HG03575 (cell line): ENCODE measurements around the gene MAPKAP1.

Experiments used
- ATAC-seq: cut with Tn5 transposase; IDR thresholded peaks from one replicate; pipeline ENCODE4 v1.9.1; 2021; ENCODE audit not compliant: unreplicated experiment, insufficient number of reproducible peaks, low FRiP score; ENCODE audit errors: extremely low read depth

Gene MAPKAP1

DNA sequence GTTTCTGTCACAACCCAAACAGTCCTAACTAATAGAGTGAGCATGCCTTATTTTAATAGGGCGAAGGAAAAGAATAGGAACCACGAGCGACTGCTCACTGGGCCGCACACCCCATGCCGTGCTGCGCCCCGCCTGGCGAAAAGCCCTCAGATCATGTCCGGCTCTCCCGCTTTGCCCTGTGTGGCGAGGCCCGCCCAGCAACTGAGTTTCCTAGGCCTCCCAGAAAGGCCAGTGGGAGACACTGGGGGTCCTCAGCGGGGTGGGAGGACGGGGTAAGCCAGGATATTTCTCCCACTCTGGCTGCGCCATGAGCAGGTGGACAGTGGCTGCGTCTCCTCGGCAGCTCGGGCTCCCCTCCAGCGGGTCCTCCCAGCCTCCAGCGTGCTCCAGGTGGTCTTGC is 307.3 kb downstream of the MAPKAP1 start:
- ATAC-seq, result no peak

- no peak for ATAC-seq
Measured at GRCh38 chr9:125399165-125399564, 307.8 kb downstream of the MAPKAP1 start.

- no peak for ATAC-seq
Measured at GRCh38 chr9:125398243-125398642, 308.8 kb downstream of the MAPKAP1 start.

DNA sequence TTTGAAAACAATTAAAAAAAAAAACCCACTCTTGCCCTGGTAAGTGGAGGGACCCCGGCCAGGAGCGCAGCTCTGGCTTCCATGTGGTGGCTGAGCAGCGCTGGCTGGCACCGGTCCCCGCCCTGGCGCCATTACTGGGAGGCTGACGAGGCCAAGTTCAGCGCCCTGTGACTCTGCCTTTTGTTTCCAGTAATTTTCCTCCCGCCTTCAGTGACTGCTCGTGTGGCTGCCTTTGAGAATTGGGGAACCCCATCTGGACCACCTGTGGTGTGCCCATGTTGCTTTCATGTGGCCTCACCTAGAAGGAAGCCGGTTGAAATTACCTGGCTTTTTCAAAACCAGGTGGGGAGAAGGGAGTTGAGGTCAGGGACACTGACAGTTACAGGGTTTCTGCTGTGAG is 309.3 kb downstream of the MAPKAP1 start:
- no peak for ATAC-seq

GRCh38 chr9:125396799-125397198 is 310.2 kb downstream of the MAPKAP1 start:
- no peak for ATAC-seq

DNA sequence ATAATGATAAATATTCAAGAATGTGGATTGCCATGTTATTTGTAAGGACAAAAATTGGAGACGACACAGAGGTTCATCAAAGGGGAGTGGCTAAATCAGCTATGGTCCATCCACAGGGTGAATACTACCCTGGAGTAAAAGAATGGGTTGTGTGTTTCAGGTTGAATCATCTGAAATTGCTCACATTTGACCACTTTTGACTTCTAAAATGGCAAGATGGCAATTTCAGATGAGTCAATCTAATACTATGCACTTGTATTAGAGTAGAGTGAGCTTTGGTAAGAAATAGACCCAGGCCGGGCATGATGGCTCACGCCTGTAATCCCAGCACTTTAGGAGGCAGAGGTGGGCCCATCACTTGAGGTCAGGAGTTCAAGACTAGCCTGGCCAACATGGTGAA is 313.6 kb downstream of the MAPKAP1 start:
- ATAC-seq, result no peak

DNA sequence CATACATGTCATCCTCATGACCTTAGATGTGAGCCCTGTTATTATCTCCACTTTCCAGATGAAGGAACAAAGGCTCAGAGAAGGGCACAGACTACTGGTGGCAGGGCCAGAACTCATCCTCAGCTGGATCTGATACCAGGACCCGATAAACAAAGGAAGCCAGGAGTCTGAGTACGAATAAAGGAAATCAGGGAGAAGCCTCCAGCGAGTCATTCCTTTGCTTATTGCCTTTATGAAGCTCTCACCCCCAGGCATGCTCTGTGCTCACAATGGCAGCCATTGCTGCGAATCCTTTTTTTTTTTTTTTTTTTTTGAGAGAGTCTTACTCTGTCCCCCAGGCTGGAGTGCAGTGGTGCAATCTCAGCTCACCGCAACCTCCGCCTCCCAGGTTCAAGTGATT is 315.3 kb downstream of the MAPKAP1 start:
- ATAC-seq, result no peak

GRCh38 chr9:125388978-125389377 is 318.0 kb downstream of the MAPKAP1 start:
- no peak for ATAC-seq

GRCh38 chr9:125387861-125388524 is 319.0 kb downstream of the MAPKAP1 start:
- ATAC-seq, result no peak
